Rectal smooth muscle tissue (tissue), 1 donor: Measurements from ENCODE around the gene NMNAT3.
"Not testable (repeated sequence)": the region's sequence is repeated elsewhere in the genome, so short reads cannot be mapped to it uniquely, and the experiment has no call there.

Experiments
- H3K27ac ChIP-seq: one replicate; pipeline ENCODE4 v1.7.0; 2013; ENCODE audit warnings: low read depth, low read length, inconsistent platforms
- H3K27me3 ChIP-seq: one replicate; pipeline ENCODE4 v1.7.0; 2013; ENCODE audit warnings: low read length; ENCODE audit not compliant: control insufficient read depth, insufficient read depth
- H3K36me3 ChIP-seq: one replicate; pipeline ENCODE4 v1.7.0; 2013; ENCODE audit warnings: low read length; ENCODE audit not compliant: control insufficient read depth, insufficient read depth
- H3K4me1 ChIP-seq: one replicate; pipeline ENCODE4 v1.7.0; 2013; ENCODE audit warnings: low read length; ENCODE audit not compliant: control insufficient read depth, insufficient read depth
- H3K4me3 ChIP-seq: one replicate; pipeline ENCODE4 v1.7.0; 2013; ENCODE audit warnings: low read length
- H3K9ac ChIP-seq: one replicate; pipeline ENCODE4 v1.7.0; 2013; ENCODE audit warnings: low read length

Gene NMNAT3

DNA sequence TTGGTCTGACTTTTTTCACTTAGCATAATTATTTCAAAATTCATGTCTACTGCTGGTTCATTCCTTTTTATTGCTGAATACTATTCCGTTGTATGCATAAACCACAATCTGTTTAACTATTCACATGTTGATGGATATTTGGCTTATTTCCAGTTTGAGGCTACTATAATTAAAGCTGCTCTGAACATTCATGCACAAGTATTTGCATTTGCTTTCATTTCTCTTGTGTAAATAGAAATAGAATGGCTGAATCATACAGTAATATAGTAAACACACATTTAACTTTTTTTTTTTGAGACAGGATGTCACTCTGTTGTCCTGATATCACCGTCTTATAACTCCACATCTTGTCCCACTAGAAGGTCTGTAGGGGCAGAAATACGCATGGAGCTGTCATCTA lies 57.3 kb downstream of the NMNAT3 start:
- H3K27me3 ChIP-seq = no peaks in the 10 kb centered on the region
- H3K36me3 ChIP-seq = no peaks in the 10 kb centered on the region
- H3K4me3 ChIP-seq = no peak overlapping the region
- H3K9ac ChIP-seq = no peak overlapping the region
- H3K4me1 ChIP-seq = no peaks in the 10 kb centered on the region
- H3K27ac ChIP-seq = no peak overlapping the region

DNA sequence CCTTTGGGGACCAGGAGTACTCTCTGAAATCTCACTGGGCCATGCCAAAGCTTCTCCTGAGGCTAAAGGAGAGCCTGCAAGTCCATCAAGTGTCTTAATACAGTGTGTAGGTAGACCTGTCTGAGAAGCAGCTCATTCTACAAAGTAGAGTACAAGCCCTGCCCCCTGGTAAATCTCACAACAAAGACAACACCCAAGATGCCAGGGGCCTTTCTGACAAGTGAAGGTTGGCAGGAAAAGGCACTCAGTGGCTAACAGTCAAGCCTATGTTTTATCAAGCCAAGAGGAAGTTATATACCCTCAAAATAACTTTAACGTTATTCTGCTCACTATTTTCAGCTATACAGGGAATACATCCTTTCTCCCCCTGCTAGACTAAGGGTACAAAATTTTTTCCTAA lies 58.3 kb downstream of the NMNAT3 start:
- Histone ChIP-seq H3K36me3 (no peaks in the 10 kb centered on the region), H3K27me3 (no peaks in the 10 kb centered on the region), H3K9ac (no peak overlapping the region), H3K4me1 (no peaks in the 10 kb centered on the region), H3K27ac (no peak overlapping the region), H3K4me3 (no peak overlapping the region)

DNA sequence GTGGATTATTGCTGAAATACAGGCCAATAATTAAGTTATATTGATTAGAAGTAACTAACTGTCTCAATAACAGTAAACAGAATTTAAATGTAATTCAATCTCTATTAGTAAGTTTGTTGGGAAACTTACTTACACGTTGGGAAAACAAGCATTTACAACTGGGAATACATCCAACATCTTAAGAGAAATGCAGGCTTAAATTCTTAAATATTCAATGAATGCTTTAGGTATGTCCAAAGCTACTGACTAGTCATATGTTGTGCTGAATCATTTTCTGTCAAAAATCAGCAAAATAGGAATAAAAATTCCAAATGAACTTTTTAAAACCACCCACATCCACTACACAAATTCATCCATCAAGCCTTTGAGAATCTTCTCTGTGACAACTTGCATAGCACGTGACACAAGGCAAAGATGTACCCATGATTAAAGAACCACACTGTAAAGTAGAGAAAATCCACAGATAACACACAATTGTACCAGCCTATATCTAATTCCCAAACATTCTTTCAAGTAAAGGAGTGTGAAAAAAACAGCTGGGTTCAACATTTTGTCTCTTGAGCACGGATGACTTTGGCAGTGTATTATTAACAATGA lies 60.0 kb downstream of the NMNAT3 start:
- no peak overlapping the region for H3K27ac ChIP-seq
- H3K27me3 ChIP-seq = no peaks in the 10 kb centered on the region
- H3K4me3 ChIP-seq = no peak overlapping the region

DNA sequence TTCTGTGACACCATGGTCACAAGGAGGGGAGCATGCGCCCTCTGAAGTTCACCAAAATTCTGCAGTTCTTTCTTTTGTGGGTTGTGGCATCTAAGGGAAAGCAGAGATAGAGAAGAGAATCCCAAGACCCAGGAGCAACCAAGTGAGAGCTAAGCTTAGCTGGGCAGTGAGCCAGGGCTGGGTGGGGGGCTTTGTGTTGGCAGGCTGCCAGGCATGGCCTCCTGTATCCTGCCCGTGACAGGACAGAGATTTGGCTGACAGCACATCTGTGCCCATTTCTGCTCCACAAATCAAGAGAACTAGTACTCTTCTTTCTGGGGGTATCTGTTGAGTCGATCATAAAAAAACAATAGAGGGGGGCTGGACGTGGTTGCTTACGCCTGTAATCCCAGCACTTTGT lies 66.2 kb downstream of the NMNAT3 start:
- no peaks in the 10 kb centered on the region for H3K36me3 ChIP-seq
- no peak overlapping the region for H3K9ac ChIP-seq
- H3K4me1 ChIP-seq = no peaks in the 10 kb centered on the region
- no peak overlapping the region for H3K27ac ChIP-seq
- H3K27me3 ChIP-seq = no peaks in the 10 kb centered on the region
- H3K4me3 ChIP-seq = no peak overlapping the region

More for the DNA sequence above, 60.0 kb downstream of the NMNAT3 start:
- Histone ChIP-seq H3K9ac (no peak overlapping the region), H3K36me3 (no peaks in the 10 kb centered on the region), H3K4me1 (no peaks in the 10 kb centered on the region)

DNA sequence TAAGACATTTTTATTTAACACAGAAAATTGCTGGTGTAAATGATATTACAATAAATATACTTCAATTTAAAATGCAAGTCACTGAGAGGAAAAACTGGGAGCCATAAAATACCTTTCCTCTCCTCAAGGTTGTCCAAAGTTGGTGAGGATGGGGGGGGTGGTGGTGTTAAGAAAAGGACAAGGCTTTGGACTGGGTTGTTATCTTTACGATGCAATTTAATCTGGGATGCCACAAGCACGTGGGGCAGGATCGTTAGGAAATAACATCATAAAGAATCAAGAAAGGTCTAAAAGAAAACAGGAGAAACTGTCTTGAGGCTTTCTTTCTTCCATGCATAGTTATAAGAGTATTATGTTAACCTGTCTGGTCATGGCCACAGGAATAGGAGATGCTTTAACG lies 66.9 kb downstream of the NMNAT3 start:
- Histone ChIP-seq H3K4me3 (no peak overlapping the region), H3K9ac (no peak overlapping the region), H3K27ac (no peak overlapping the region), H3K27me3 (no peaks in the 10 kb centered on the region), H3K36me3 (no peaks in the 10 kb centered on the region), H3K4me1 (no peaks in the 10 kb centered on the region)

DNA sequence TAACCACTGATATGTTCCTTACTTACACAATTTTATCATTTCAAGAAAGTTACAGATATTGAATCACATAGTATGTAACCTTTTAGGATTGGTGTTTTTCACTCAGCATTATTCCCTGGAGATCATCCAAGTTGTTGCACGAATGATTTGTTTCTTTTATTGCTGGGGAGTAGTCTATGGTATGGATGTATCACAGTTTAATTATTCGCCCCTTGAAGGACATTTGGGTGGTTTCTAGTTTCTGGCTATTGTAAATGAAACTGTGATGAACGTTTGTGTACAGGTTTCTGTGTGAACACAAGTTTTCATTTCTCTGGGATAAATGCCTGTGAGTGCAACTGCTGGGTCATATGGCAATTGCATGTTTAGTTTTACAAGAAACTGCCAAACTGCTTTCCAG lies 68.8 kb downstream of the NMNAT3 start:
- Histone ChIP-seq H3K4me1 (no peaks in the 10 kb centered on the region), H3K36me3 (no peaks in the 10 kb centered on the region), H3K4me3 (no peak overlapping the region), H3K27ac (no peak overlapping the region), H3K27me3 (no peaks in the 10 kb centered on the region), H3K9ac (no peak overlapping the region)

DNA sequence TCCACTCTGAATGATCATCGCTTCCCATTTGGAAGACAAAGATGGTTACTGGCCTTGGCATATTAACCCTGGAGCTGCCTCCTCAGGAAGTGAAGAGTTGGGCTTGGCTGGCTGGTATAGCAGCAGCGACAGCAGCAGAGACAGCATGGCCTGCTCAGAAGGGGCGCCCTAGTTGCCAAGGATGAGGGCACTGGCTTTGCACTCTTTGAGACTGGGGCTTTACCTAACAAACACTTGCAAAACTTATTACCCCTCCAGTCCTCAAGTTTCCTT lies 69.7 kb downstream of the NMNAT3 start:
- H3K27me3 ChIP-seq = no peaks in the 10 kb centered on the region
- H3K4me3 ChIP-seq = no peak overlapping the region
- H3K4me1 ChIP-seq = no peaks in the 10 kb centered on the region
- H3K36me3 ChIP-seq = no peaks in the 10 kb centered on the region
- no peak overlapping the region for H3K9ac ChIP-seq
- H3K27ac ChIP-seq = no peak overlapping the region

DNA sequence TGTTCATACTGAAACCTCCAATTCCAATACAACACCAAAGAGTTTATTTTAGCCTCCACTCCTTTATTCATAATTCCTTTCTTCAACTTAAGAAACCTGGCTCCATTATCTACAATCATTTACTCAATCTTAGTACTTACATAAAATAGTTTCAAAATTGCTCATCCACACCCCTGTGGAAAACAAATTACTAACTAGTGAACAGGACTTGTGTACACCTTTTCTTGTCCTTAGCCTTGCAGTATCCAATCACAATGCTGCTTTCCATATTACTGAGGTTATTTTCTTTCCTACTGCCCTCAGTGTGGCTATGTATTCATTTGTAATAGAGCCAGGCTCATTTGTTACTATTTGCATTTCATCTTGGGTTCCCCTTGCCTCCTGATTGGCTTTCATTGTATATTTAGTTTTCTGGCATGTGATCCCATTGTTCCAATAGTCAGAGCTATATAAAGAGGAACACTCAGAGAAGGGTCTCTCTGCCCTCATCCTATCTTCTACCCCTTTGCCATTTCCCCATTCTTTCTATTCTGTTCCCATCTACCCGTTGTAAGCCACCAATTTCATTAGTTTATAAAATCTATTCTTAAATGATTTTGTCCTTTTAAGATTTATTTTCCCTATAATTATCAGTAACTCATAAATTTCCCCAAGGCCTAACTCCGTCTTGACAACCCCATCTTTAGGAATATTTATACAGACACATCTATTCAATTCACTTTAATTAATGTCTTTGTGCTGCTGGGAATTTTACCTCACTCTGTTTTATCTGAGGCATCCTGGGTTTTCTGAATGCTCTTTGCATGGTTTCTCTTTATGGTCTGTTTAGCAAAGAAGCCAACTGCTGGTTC lies 70.3 kb downstream of the NMNAT3 start:
- H3K36me3 ChIP-seq = no peaks in the 10 kb centered on the region
- H3K27me3 ChIP-seq = no peaks in the 10 kb centered on the region
- no peak overlapping the region for H3K9ac ChIP-seq
- no peak overlapping the region for H3K27ac ChIP-seq
- no peak overlapping the region for H3K4me3 ChIP-seq
- no peaks in the 10 kb centered on the region for H3K4me1 ChIP-seq

DNA sequence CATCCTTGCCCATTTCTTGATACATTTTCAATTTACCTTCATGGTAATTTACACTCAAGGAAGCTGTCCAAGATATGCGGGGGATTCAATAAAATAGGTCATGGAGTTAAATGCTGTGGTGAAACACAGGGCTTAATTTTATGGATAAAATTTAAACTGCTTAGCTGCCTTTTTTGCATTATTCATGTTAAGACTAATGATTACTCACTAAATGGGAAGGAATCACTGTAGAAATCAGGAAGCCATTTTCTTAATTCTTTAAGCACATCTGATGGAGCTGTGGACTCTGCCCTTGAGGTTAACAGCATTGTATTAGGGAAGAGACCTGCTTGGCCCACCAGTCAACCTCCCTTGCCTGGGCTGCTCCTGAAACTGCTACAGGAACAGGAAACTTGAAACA lies 75.8 kb downstream of the NMNAT3 start:
- H3K27me3 ChIP-seq = no peaks in the 10 kb centered on the region
- no peak overlapping the region for H3K9ac ChIP-seq
- H3K36me3 ChIP-seq = no peaks in the 10 kb centered on the region
- no peaks in the 10 kb centered on the region for H3K4me1 ChIP-seq
- no peak overlapping the region for H3K4me3 ChIP-seq
- H3K27ac ChIP-seq = no peak overlapping the region

DNA sequence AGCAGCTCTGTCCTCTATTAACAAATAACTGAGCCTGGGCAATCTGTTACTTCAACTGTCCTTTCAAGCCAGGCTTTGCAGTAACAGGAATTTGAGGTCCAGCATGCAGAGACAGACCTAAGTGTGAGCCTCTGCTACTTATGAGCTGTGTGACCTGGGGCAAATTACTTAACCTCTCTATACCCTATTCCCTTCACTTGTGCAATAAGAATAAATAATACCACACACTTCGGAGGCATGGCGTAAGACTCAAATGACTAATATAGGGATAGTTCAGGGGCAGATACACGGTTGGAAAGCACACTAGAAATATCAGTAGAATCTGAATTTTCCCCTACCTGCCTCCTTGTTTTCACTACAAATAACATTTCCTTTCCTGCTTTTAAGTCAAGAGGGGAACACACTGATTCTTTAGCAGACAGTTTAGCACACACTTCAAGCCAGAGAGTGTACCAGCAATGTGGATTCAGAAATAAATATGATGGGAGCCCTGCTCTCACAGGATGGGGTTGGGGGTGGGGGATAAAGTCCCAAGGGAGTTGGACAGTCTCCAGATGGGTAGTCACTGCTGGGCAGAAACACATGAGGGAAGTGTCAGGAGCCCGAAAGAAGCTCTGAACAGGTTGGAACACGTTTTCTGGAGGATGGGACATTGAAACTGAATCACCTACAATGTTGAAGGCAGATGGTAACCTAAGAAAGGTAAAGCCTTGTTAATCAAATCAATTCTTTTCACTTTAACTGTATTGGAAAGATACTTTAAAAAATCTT lies 76.4 kb downstream of the NMNAT3 start:
- H3K9ac ChIP-seq = no peak overlapping the region
- H3K36me3 ChIP-seq = no peaks in the 10 kb centered on the region
- H3K4me1 ChIP-seq = no peaks in the 10 kb centered on the region
- H3K4me3 ChIP-seq = no peak overlapping the region
- no peaks in the 10 kb centered on the region for H3K27me3 ChIP-seq
- no peak overlapping the region for H3K27ac ChIP-seq

DNA sequence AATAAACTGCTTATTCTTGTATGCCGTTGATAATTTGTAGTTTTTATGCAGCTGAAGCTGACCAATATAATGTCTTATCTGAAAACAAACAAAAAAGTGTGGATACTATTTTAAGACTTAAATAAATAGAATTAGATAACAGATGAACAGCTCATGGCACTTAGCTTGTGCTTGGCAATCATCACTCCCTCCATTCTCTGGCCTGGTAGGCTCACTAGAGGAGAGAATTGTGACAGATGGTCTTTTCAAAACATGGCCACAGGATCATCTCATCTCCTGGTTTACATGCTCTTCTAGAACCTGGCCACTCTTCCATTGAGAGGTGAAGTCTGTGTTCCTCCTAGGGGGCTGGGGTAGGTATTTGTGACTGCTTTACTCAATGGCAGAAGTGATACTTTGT lies 79.8 kb downstream of the NMNAT3 start:
- Histone ChIP-seq H3K4me3 (no peak overlapping the region), H3K9ac (no peak overlapping the region), H3K27ac (no peak overlapping the region), H3K4me1 (no peaks in the 10 kb centered on the region), H3K36me3 (no peaks in the 10 kb centered on the region), H3K27me3 (no peaks in the 10 kb centered on the region)

DNA sequence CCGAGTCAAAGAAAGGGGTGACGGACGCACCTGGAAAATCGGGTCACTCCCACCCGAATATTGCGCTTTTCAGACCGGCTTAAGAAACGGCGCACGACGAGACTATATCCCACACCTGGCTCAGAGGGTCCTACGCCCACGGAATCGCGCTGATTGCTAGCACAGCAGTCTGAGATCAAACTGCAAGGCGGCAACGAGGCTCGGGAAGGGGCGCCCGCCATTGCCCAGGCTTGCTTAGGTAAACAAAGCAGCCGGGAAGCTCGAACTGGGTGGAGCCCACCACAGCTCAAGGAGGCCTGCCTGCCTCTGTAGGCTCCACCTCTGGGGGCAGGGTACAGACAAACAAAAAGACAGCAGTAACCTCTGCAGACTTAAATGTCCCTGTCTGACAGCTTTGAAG lies 86.6 kb downstream of the NMNAT3 start:
- not testable (repeated sequence) for H3K4me1 ChIP-seq, H3K27ac ChIP-seq, H3K27me3 ChIP-seq, H3K9ac ChIP-seq, H3K4me3 ChIP-seq, H3K36me3 ChIP-seq
